VCaP (cell line): ENCODE measurements around the gene MIS12.

Source experiments
- H3K27ac ChIP-seq: fragments of 450-650 bp; 2 replicates; pipeline ENCODE4 v1.5.1; 2017
- CTCF ChIP-seq: fragments of 450-650 bp; conservative IDR thresholded peaks from 2 replicates; pipeline ENCODE4 v1.5.1; 2017; ENCODE audit warnings: mild to moderate bottlenecking, moderate library complexity

MIS12 gene

GRCh38 chr17:5536866-5537650 is 50.7 kb downstream of the MIS12 start:
- no peak for TF ChIP-seq CTCF
- no peak overlapping the region for H3K27ac ChIP-seq

GRCh38 chr17:5539286-5539685 is 52.9 kb downstream of the MIS12 start:
- no peak overlapping the region for H3K27ac ChIP-seq
- TF ChIP-seq CTCF, result no peak

GRCh38 chr17:5540321-5540720 is 54.0 kb downstream of the MIS12 start:
- no peak overlapping the region for H3K27ac ChIP-seq
- TF ChIP-seq CTCF, result no peak
